CD4-positive, alpha-beta T cell treated with Interleukin-21 for 1 hour (primary cell): ENCODE measurements around the gene PRPF6.

Source experiments
- DNase-seq: peaks from one replicate; pipeline ENCODE4 v3.0.0-alpha.2; 2020

Gene PRPF6

GRCh38 chr20:64036346-64037198 is 55.6 kb downstream of the PRPF6 start:
- DNase-seq: no peak

- no peak for DNase-seq
These were observed 56.2 kb downstream of the PRPF6 start for GRCh38 chr20:64037199-64037497.

- no peak for DNase-seq
These were observed 56.7 kb downstream of the PRPF6 start for GRCh38 chr20:64037498-64038213.

GRCh38 chr20:64038224-64038564 is 57.3 kb downstream of the PRPF6 start:
- no peak for DNase-seq

GRCh38 chr20:64038565-64039292 is 57.8 kb downstream of the PRPF6 start:
- peak; percentile 79 for DNase-seq

GRCh38 chr20:64039293-64040160 is 58.6 kb downstream of the PRPF6 start:
- no peak for DNase-seq

GRCh38 chr20:64040231-64041039 is 59.5 kb downstream of the PRPF6 start:
- DNase-seq: no peak

GRCh38 chr20:64041040-64041780 is 60.3 kb downstream of the PRPF6 start:
- no peak for DNase-seq

GRCh38 chr20:64041781-64042053 is 60.8 kb downstream of the PRPF6 start:
- DNase-seq: no peak

- DNase-seq: no peak
These were observed 61.3 kb downstream of the PRPF6 start for GRCh38 chr20:64042054-64042781.

GRCh38 chr20:64043768-64044167 is 62.8 kb downstream of the PRPF6 start:
- DNase-seq: no peak

- no peak for DNase-seq
These were observed 63.7 kb downstream of the PRPF6 start for GRCh38 chr20:64044484-64045247.

- no peak for DNase-seq
These were observed 64.5 kb downstream of the PRPF6 start for GRCh38 chr20:64045346-64046011.

- no peak for DNase-seq
These were observed 66.1 kb downstream of the PRPF6 start for GRCh38 chr20:64047046-64047389.

- no peak for DNase-seq
These were observed 67.1 kb downstream of the PRPF6 start for GRCh38 chr20:64047968-64048401.

- DNase-seq: no peak
These were observed 67.6 kb downstream of the PRPF6 start for GRCh38 chr20:64048402-64049044.

GRCh38 chr20:64049060-64049877 is 68.3 kb downstream of the PRPF6 start, which contains the start of gene SOX18:
SOX18 (minus strand) TSS chr20:64049639; CDS start chr20:64049516, 123 bp downstream.
- DNase-seq: peak; percentile 37

GRCh38 chr20:64049878-64050260 is 68.9 kb downstream of the PRPF6 start:
- DNase-seq: no peak
